Activated CD4-positive, alpha-beta T cell treated with anti-CD3 and anti-CD28 coated beads, Interleukin-10, Interleukin-2, amounts not matched to agents 100 ng/mL and 50 ng/mL, durations not matched to agents 16 hours and 8 hours (primary cell): ENCODE data around the gene POM121.
"Not testable (repeated sequence)": the region's sequence is repeated elsewhere in the genome, so short reads cannot be mapped to it uniquely, and the experiment has no call there.

Experiments
- DNase-seq: peaks from one replicate; pipeline ENCODE4 v3.0.0-alpha.2; 2020

The POM121 gene

DNA sequence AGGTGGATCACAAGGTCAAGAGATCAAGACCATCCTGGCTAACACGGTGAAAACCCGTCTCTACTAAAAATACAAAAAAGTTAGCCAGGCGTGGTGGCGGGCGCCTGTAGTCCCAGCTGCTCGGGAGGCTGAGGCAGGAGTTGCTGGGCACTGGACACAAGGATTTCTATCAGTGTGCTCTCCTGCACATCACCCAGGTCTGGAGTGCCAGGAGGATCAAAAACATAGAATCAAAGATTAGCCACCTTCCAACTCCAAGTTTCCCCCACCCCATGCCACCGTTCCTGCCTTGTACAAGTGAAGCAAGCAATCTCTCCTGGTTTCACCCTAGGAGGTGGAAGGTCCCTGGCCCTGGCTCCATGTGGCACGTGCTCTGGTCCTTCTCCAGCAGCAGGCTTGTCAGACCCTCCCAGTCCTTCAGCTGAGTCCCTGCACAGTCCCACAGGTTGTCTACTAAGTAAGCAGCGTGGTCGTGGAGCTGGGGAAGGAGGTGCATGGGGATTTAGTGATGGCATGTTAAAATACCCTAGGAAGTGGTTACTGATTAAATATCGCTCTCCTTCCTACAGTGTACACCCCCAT, 73.1 kb downstream of the POM121 start:
- not testable (repeated sequence) for DNase-seq
